Measurements from ENCODE around the gene FAM174A.

FAM174A gene

GRCh38 chr5:100517301-100517974, 17.7 kb upstream of the FAM174A start:
- H3K36me3 ChIP-seq (ENCODE audit: control insufficient read depth in 4 of 4, insufficient read depth in 4 of 4, low read length in 3 of 4), result peaks cover 0 to 2% (median 0%) of the 10 kb centered on the region in 4 experiments
- no peak overlapping the region for H3K27ac ChIP-seq (ENCODE audit: insufficient read depth in 1 of 2, low read depth in 1 of 2, low read length in 2 of 2, poor library complexity in 1 of 2, severe bottlenecking in 2 of 2)
- POLR2A ChIA-PET, result no interaction called here
- no peaks in the 10 kb centered on the region for H3K4me1 ChIP-seq (ENCODE audit: control extremely low read depth in 1 of 4, control insufficient read depth in 4 of 4, insufficient read depth in 4 of 4, low read length in 3 of 4)
- WGBS (ENCODE audit: insufficient coverage), result 94% methylated on average over 5 of the region's 5 CpGs
- H3K4me3 ChIP-seq (ENCODE audit: control insufficient read depth in 1 of 7, extremely low read depth in 1 of 7, insufficient read depth in 4 of 7, low read depth in 2 of 7, low read length in 6 of 7), result no peak overlapping the region
- no peak for DNase-seq
- CTCF ChIA-PET, result no interaction called here
- no peaks in the 10 kb centered on the region for H3K27me3 ChIP-seq (replicated peaks in 2 of 5; ENCODE audit: control insufficient read depth in 4 of 5, insufficient read depth in 5 of 5, low read length in 4 of 5)
- peaks cover 0 to 26% (median 4%) of the 10 kb centered on the region in 5 experiments for H3K9me3 ChIP-seq (ENCODE audit: control extremely low read depth in 1 of 5, control insufficient read depth in 4 of 5, insufficient read depth in 2 of 5, low read depth in 1 of 5, low read length in 4 of 5)

DNA sequence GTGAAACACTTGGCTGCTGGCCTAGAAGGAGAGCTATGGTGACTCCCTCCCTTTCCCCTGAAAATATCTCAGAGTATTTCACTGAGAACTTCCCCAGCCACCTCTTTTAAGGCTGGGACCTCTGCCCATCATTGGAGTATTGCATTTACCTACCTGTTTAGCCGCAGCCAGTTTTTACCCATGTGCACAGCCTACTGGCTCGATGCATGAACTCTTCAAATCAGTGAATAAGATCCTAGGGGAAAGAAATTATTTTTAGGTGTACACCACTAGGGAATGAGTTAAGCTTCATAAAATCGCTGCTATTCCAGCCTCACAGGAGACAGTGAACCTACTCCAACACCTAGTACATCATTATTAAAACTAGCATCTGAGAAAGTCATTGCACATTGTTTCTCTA, 16.8 kb upstream of the FAM174A start:
- WGBS (ENCODE audit: insufficient coverage), result 100% methylated on average over 3 of the region's 3 CpGs
- no peak for DNase-seq
- no peaks in the 10 kb centered on the region for H3K27me3 ChIP-seq (replicated peaks in 2 of 5; ENCODE audit: control insufficient read depth in 4 of 5, insufficient read depth in 5 of 5, low read length in 4 of 5)
- POLR2A ChIA-PET, result no interaction called here
- CTCF ChIA-PET, result no interaction called here
- H3K4me3 ChIP-seq (ENCODE audit: control insufficient read depth in 1 of 7, extremely low read depth in 1 of 7, insufficient read depth in 4 of 7, low read depth in 2 of 7, low read length in 6 of 7), result no peak overlapping the region
- peaks cover 0 to 26% (median 4%) of the 10 kb centered on the region in 5 experiments for H3K9me3 ChIP-seq (ENCODE audit: control extremely low read depth in 1 of 5, control insufficient read depth in 4 of 5, insufficient read depth in 2 of 5, low read depth in 1 of 5, low read length in 4 of 5)
- no peaks in the 10 kb centered on the region for H3K4me1 ChIP-seq (ENCODE audit: control extremely low read depth in 1 of 4, control insufficient read depth in 4 of 4, insufficient read depth in 4 of 4, low read length in 3 of 4)
- no peak overlapping the region for H3K27ac ChIP-seq (ENCODE audit: insufficient read depth in 1 of 2, low read depth in 1 of 2, low read length in 2 of 2, poor library complexity in 1 of 2, severe bottlenecking in 2 of 2)
- peaks cover 0 to 2% (median 0%) of the 10 kb centered on the region in 4 experiments for H3K36me3 ChIP-seq (ENCODE audit: control insufficient read depth in 4 of 4, insufficient read depth in 4 of 4, low read length in 3 of 4)

GRCh38 chr5:100519075-100519474, 16.1 kb upstream of the FAM174A start:
- no peak for DNase-seq
- no peaks in the 10 kb centered on the region for H3K27me3 ChIP-seq (replicated peaks in 2 of 5; ENCODE audit: control insufficient read depth in 4 of 5, insufficient read depth in 5 of 5, low read length in 4 of 5)
- H3K36me3 ChIP-seq (ENCODE audit: control insufficient read depth in 4 of 4, insufficient read depth in 4 of 4, low read length in 3 of 4), result peaks cover 0 to 2% (median 0%) of the 10 kb centered on the region in 4 experiments
- no peak overlapping the region for H3K27ac ChIP-seq (ENCODE audit: insufficient read depth in 1 of 2, low read depth in 1 of 2, low read length in 2 of 2, poor library complexity in 1 of 2, severe bottlenecking in 2 of 2)
- no peaks in the 10 kb centered on the region for H3K4me1 ChIP-seq (ENCODE audit: control extremely low read depth in 1 of 4, control insufficient read depth in 4 of 4, insufficient read depth in 4 of 4, low read length in 3 of 4)
- H3K4me3 ChIP-seq (ENCODE audit: control insufficient read depth in 1 of 7, extremely low read depth in 1 of 7, insufficient read depth in 4 of 7, low read depth in 2 of 7, low read length in 6 of 7), result no peak overlapping the region
- POLR2A ChIA-PET, result no interaction called here
- CTCF ChIA-PET, result no interaction called here
- H3K9me3 ChIP-seq (ENCODE audit: control extremely low read depth in 1 of 5, control insufficient read depth in 4 of 5, insufficient read depth in 2 of 5, low read depth in 1 of 5, low read length in 4 of 5), result peaks cover 0 to 32% (median 4%) of the 10 kb centered on the region in 5 experiments

- DNase-seq, result no peak
- 83% methylated on average over 1 of the region's 1 CpG for WGBS (ENCODE audit: insufficient coverage)
- no peaks in the 10 kb centered on the region for H3K27me3 ChIP-seq (replicated peaks in 2 of 5; ENCODE audit: control insufficient read depth in 4 of 5, insufficient read depth in 5 of 5, low read length in 4 of 5)
- peaks cover 0 to 2% (median 0%) of the 10 kb centered on the region in 4 experiments for H3K36me3 ChIP-seq (ENCODE audit: control insufficient read depth in 4 of 4, insufficient read depth in 4 of 4, low read length in 3 of 4)
- CTCF ChIA-PET, result interaction anchor here (0.9 kb wide), 1 partner anchor 14 kb away, joined by 3 read pairs; no protein-coding TSS in a partner anchor
- H3K4me3 ChIP-seq (ENCODE audit: control insufficient read depth in 1 of 7, extremely low read depth in 1 of 7, insufficient read depth in 4 of 7, low read depth in 2 of 7, low read length in 6 of 7), result no peak overlapping the region
- POLR2A ChIA-PET, result no interaction called here
- no peak overlapping the region for H3K27ac ChIP-seq (ENCODE audit: insufficient read depth in 1 of 2, low read depth in 1 of 2, low read length in 2 of 2, poor library complexity in 1 of 2, severe bottlenecking in 2 of 2)
- H3K4me1 ChIP-seq (ENCODE audit: control extremely low read depth in 1 of 4, control insufficient read depth in 4 of 4, insufficient read depth in 4 of 4, low read length in 3 of 4), result no peaks in the 10 kb centered on the region
- H3K9me3 ChIP-seq (ENCODE audit: control extremely low read depth in 1 of 5, control insufficient read depth in 4 of 5, insufficient read depth in 2 of 5, low read depth in 1 of 5, low read length in 4 of 5), result peaks cover 0 to 32% (median 4%) of the 10 kb centered on the region in 5 experiments
Observed at GRCh38 chr5:100520348-100520747, 14.8 kb upstream of the FAM174A start.

- Histone ChIP-seq H3K4me3 (ENCODE audit: control insufficient read depth in 1 of 7, extremely low read depth in 1 of 7, insufficient read depth in 4 of 7, low read depth in 2 of 7, low read length in 6 of 7) (no peak overlapping the region), H3K36me3 (ENCODE audit: control insufficient read depth in 4 of 4, insufficient read depth in 4 of 4, low read length in 3 of 4) (no peaks in the 10 kb centered on the region), H3K9me3 (ENCODE audit: control extremely low read depth in 1 of 5, control insufficient read depth in 4 of 5, insufficient read depth in 2 of 5, low read depth in 1 of 5, low read length in 4 of 5) (no peaks in the 10 kb centered on the region), H3K27me3 (replicated peaks in 2 of 5; ENCODE audit: control insufficient read depth in 4 of 5, insufficient read depth in 5 of 5, low read length in 4 of 5) (no peaks in the 10 kb centered on the region), H3K27ac (ENCODE audit: insufficient read depth in 1 of 2, low read depth in 1 of 2, low read length in 2 of 2, poor library complexity in 1 of 2, severe bottlenecking in 2 of 2) (no peak overlapping the region), H3K4me1 (ENCODE audit: control extremely low read depth in 1 of 4, control insufficient read depth in 4 of 4, insufficient read depth in 4 of 4, low read length in 3 of 4) (peaks cover 5 to 20% (median 11%) of the 10 kb centered on the region in 4 experiments)
- 100% methylated on average over 1 of the region's 1 CpG for WGBS (ENCODE audit: insufficient coverage)
- DNase-seq, result no peak
- ChIA-PET CTCF (no interaction called here), POLR2A (no interaction called here)
Observed at GRCh38 chr5:100537946-100538345, 2.8 kb downstream of the FAM174A start.

DNA sequence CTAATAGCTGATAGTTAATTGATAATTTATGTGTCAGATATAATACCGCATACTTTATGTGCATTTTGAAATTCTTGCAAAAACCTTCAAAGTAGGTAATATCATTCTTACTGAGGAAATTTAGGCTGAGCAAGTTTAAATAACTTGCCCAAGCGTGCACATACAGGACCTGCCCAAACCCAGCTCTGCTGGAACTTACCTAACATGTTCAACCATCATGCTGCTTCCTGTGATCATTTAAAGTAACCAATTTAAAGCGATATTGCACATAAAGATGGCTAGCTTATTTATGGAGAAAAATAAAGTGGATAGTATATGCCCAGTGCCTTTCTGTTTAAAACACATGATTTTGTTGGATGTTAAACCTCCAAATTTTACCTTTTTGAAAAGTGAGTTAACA, 4.3 kb downstream of the FAM174A start:
- no peaks in the 10 kb centered on the region for H3K36me3 ChIP-seq (ENCODE audit: control insufficient read depth in 4 of 4, insufficient read depth in 4 of 4, low read length in 3 of 4)
- no peaks in the 10 kb centered on the region for H3K27me3 ChIP-seq (replicated peaks in 2 of 5; ENCODE audit: control insufficient read depth in 4 of 5, insufficient read depth in 5 of 5, low read length in 4 of 5)
- no peaks in the 10 kb centered on the region for H3K9me3 ChIP-seq (ENCODE audit: control extremely low read depth in 1 of 5, control insufficient read depth in 4 of 5, insufficient read depth in 2 of 5, low read depth in 1 of 5, low read length in 4 of 5)
- CTCF ChIA-PET, result no interaction called here
- 100% methylated on average over 1 of the region's 3 CpGs for WGBS (ENCODE audit: insufficient coverage)
- DNase-seq, result no peak
- H3K4me3 ChIP-seq (ENCODE audit: control insufficient read depth in 1 of 7, extremely low read depth in 1 of 7, insufficient read depth in 4 of 7, low read depth in 2 of 7, low read length in 6 of 7), result no peak overlapping the region
- H3K4me1 ChIP-seq (ENCODE audit: control extremely low read depth in 1 of 4, control insufficient read depth in 4 of 4, insufficient read depth in 4 of 4, low read length in 3 of 4), result peaks cover 5 to 18% (median 11%) of the 10 kb centered on the region in 4 experiments
- H3K27ac ChIP-seq (ENCODE audit: insufficient read depth in 1 of 2, low read depth in 1 of 2, low read length in 2 of 2, poor library complexity in 1 of 2, severe bottlenecking in 2 of 2), result no peak overlapping the region
- POLR2A ChIA-PET, result no interaction called here

GRCh38 chr5:100542086-100542485, 6.9 kb downstream of the FAM174A start:
- no peak for DNase-seq
- peaks cover 0 to 4% (median 0%) of the 10 kb centered on the region in 4 experiments for H3K36me3 ChIP-seq (ENCODE audit: control insufficient read depth in 4 of 4, insufficient read depth in 4 of 4, low read length in 3 of 4)
- no peak overlapping the region for H3K27ac ChIP-seq (ENCODE audit: insufficient read depth in 1 of 2, low read depth in 1 of 2, low read length in 2 of 2, poor library complexity in 1 of 2, severe bottlenecking in 2 of 2)
- no peak overlapping the region for H3K4me3 ChIP-seq (ENCODE audit: control insufficient read depth in 1 of 7, extremely low read depth in 1 of 7, insufficient read depth in 4 of 7, low read depth in 2 of 7, low read length in 6 of 7)
- WGBS (ENCODE audit: insufficient coverage), result 100% methylated on average over 1 of the region's 1 CpG
- ChIA-PET POLR2A (no interaction called here), CTCF (interaction anchor here (1.4 kb wide), 1 partner anchor 15 kb away, joined by 3 read pairs; no protein-coding TSS in a partner anchor)
- H3K4me1 ChIP-seq (ENCODE audit: control extremely low read depth in 1 of 4, control insufficient read depth in 4 of 4, insufficient read depth in 4 of 4, low read length in 3 of 4), result no peaks in the 10 kb centered on the region
- no peaks in the 10 kb centered on the region for H3K27me3 ChIP-seq (replicated peaks in 2 of 5; ENCODE audit: control insufficient read depth in 4 of 5, insufficient read depth in 5 of 5, low read length in 4 of 5)
- H3K9me3 ChIP-seq (ENCODE audit: control extremely low read depth in 1 of 5, control insufficient read depth in 4 of 5, insufficient read depth in 2 of 5, low read depth in 1 of 5, low read length in 4 of 5), result no peaks in the 10 kb centered on the region
